NT2/D1 (cell line): ENCODE results near the gene IRAG1.

Experiments
- SUZ12 ChIP-seq: IDR thresholded peaks from 2 replicates; pipeline ENCODE4 v1.6.1; 2011; ENCODE audit not compliant: insufficient read length, insufficient read depth; ENCODE audit errors: extremely low read depth
- YY1 ChIP-seq: IDR thresholded peaks from 2 replicates; pipeline ENCODE4 v1.6.1; 2011; ENCODE audit not compliant: insufficient read length, insufficient read depth
- ZNF274 ChIP-seq: IDR thresholded peaks from 2 replicates; pipeline ENCODE4 v1.6.1; 2011; ENCODE audit warnings: mild to moderate bottlenecking, low read depth, low read length

DNA sequence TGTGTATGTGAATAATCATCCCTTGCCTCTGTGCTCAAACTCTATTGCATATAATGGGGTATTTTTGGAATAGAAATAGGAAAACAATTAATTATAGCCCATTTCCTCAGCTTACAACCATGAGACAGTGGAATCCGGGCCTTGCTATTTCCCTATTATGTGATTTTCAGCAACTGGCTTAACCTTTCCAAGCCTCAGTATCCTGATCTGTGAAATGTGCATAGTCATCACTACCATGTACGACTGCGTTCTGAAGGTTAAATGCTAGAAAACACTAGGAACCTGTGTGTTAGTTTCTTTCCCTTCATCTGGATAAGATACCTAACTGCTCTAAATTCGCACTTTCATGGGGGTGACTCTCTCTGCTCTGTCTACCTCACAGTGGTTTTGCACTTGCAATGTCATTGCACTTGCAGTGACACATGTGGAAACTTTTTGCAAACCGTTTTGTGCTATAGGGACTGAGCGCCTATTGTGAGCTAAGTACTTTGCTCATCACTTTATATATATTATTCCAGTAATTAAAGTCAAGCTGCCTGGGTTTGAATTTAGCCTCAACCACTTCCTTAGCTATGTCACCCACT, 48.3 kb downstream of the IRAG1 start:
- TF ChIP-seq ZNF274, result no peak
- TF ChIP-seq YY1, result no peak
- no peak for TF ChIP-seq SUZ12
